Transverse colon (tissue), 4 donors: ENCODE measurements around the gene BMP8B. TPM values are rescaled to one million over a fixed set of nuclear protein-coding genes. Genes with fewer than 3 reads are reported as not detected.
"Not testable (repeated sequence)": the region's sequence is repeated elsewhere in the genome, so short reads cannot be mapped to it uniquely, and the experiment has no call there.

Source experiments
- DNase-seq: peaks from one replicate; pipeline ENCODE4 v3.0.0-alpha.2; 2019
- H3K27ac ChIP-seq, 4 donors: fragments of 200-600 bp; sonication (generic); 2 replicates each; pipeline ENCODE4 v1.5.1; 2016 to 2018; ENCODE audit warnings: inconsistent platforms in 4 of 4
- H3K27me3 ChIP-seq: fragments of 200-600 bp; sonication (generic); 2 replicates; pipeline ENCODE4 v1.5.1; 2017; ENCODE audit warnings: inconsistent platforms
- H3K36me3 ChIP-seq, 4 donors: fragments of 200-600 bp; sonication (generic); 2 replicates each; pipeline ENCODE4 v1.5.1; 2017 to 2019; ENCODE audit warnings: inconsistent platforms in 4 of 4
- H3K4me1 ChIP-seq, 4 donors: fragments of 200-600 bp; sonication (generic); 2 replicates each; pipeline ENCODE4 v1.5.1; 2017 to 2020; ENCODE audit warnings: inconsistent platforms in 4 of 4
- H3K4me3 ChIP-seq, 4 donors: fragments of 200-600 bp; sonication (generic); 1 replicate in 1 of 4; 2 replicates in 3 of 4; pipeline versions ENCODE4 v1.5.1 to v1.6.1; 2017 to 2019; ENCODE audit warnings: inconsistent platforms in 4 of 4
- H3K9me3 ChIP-seq, 2 donors: fragments of 200-600 bp; sonication (generic); 2 replicates each; pipeline ENCODE4 v1.5.1; 2017 to 2019; ENCODE audit warnings: inconsistent platforms in 2 of 2
- CTCF ChIP-seq, 5 experiments: fragments of 200-600 bp in 3 of 5; fragments of 450-650 bp in 2 of 5; sonication (generic) in 3 of 5; IDR thresholded peaks; 1 replicate in 2 of 5; 2 replicates in 3 of 5; pipeline ENCODE4 v1.5.1; 2016 to 2017; ENCODE audit warnings: antibody characterized with exemption in 5 of 5, inconsistent platforms in 3 of 5, mild to moderate bottlenecking in 2 of 5, moderate library complexity in 1 of 5
- EP300 ChIP-seq: sonication (generic); formaldehyde crosslinking; IDR thresholded peaks from one replicate; pipeline ENCODE4 v1.6.1; 2017; ENCODE audit warnings: antibody characterized with exemption, low read depth
- POLR2A ChIP-seq: fragments of 450-650 bp; IDR thresholded peaks from one replicate; pipeline ENCODE4 v1.6.1; 2016; ENCODE audit warnings: antibody characterized with exemption, mild to moderate bottlenecking, moderate library complexity
- POLR2AphosphoS5 ChIP-seq, 3 donors: sonication (generic); formaldehyde crosslinking; IDR thresholded peaks; one replicate each; pipeline ENCODE4 v1.6.1; 2016; ENCODE audit warnings: antibody characterized with exemption in 3 of 3
- WGBS, 2 donors: methylation state at CpG; one replicate each; pipeline ENCODE4 v1.1.5; 2018; ENCODE audit warnings: low coverage in 1 of 2; 5-methylcytosine and 5-hydroxymethylcytosine counted together
- in situ Hi-C, 4 donors: fragments of 200-750 bp; cut with MboI; loops; one replicate each; pipeline versions ENCODE4 v1.15.0 to v1.15.1; 2017; ENCODE audit warnings: low sequenced_read_pairs in 3 of 4, low pct_ligation_motif_present in 1 of 4, low pct_unique_long_range_greater_than_20kb in 1 of 4
- intact Hi-C: fragments of 100-400 bp; cut with DNase I; formaldehyde crosslinking; loops from one replicate; pipeline ENCODE4 v1.15.1; 2023; ENCODE audit warnings: low total_unique reads
- total RNA-seq, 4 donors: library from RNA; depleted of rRNA; stranded (reverse); fragments of >200 nt; gene quantifications; one replicate each; pipeline ENCODE4 v1.1.0, GENCODE V29; 2016

The BMP8B gene
- total RNA-seq, 4 donors from 2014 or later: 1.2 to 27.2 (median 17.4) TPM

DNA sequence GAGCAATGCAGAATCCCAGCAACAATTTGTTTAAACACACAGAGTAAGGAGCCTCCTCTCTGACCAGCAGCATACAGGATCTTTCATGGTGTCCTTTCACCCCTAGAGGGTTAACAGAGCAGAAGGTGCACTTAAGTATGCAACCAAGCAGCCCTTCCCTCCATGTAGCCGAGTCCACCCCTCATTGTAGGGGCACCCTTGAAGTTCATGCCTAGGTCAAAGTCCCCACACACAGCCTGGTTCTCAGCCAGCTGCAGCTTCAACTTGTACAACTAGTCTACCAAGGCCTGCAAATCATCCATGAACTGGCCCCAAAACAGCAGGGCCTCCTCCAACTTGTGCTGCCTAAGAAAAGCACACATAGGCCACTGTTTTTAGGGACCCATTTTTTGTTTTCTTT lies 7.0 kb upstream of the BMP8B start:
- no peak for TF ChIP-seq CTCF (IDR thresholded peaks at IDR 0.05)
- no peak for TF ChIP-seq POLR2AphosphoS5 (IDR thresholded peaks at IDR 0.05)
- no peak for DNase-seq
- intact Hi-C loops: loop anchor here (5.0 kb wide), 1 partner anchor 1187 kb away; no protein-coding TSS in a partner anchor
- Histone ChIP-seq H3K27me3 (no peaks in the 10 kb centered on the region), H3K9me3 (no peaks in the 10 kb centered on the region), H3K4me1 (peaks cover 0 to 23% (median 12%) of the 10 kb centered on the region in 4 donors), H3K4me3 (no peak overlapping the region), H3K27ac (no peak overlapping the region), H3K36me3 (no peaks in the 10 kb centered on the region)
- in situ Hi-C loops: no loop called here
- 9% methylated on average over 1 of the region's 1 CpG; no CpG with 5 or more reads in 1 of the 2 donors for WGBS, 2 donors

GRCh38 chr1:39791838-39792237 lies 3.2 kb upstream of the BMP8B start:
- H3K4me1 ChIP-seq: peaks cover 0 to 18% (median 8%) of the 10 kb centered on the region in 4 donors
- no peaks in the 10 kb centered on the region for H3K36me3 ChIP-seq
- H3K27me3 ChIP-seq: peaks cover 28% of the 10 kb centered on the region
- TF ChIP-seq CTCF (IDR thresholded peaks at IDR 0.05) (no peak), EP300 (no peak), POLR2A (no peak), POLR2AphosphoS5 (IDR thresholded peaks at IDR 0.05) (no peak)
- DNase-seq: no peak
- in situ Hi-C loops: no loop called here
- intact Hi-C loops: no loop called here
- H3K9me3 ChIP-seq: no peaks in the 10 kb centered on the region
- WGBS, 2 donors: 98 to 100% methylated on average over 1 to 2 of the region's 2 CpGs
- no peak overlapping the region for H3K4me3 ChIP-seq
- H3K27ac ChIP-seq: no peak overlapping the region

GRCh38 chr1:39789571-39790110 lies 976 bp upstream of the BMP8B start:
- Histone ChIP-seq H3K9me3 (no peaks in the 10 kb centered on the region), H3K27ac (peak overlapping the region; percentile 59 to 82 (median 74)), H3K36me3 (no peaks in the 10 kb centered on the region), H3K4me3 (peak overlapping the region in 3 of 4 donors; percentile 55 to 68 (median 58)), H3K27me3 (peaks cover 29% of the 10 kb centered on the region), H3K4me1 (peaks cover 0 to 14% (median 6%) of the 10 kb centered on the region in 4 donors)
- TF ChIP-seq EP300: no peak
- TF ChIP-seq POLR2AphosphoS5 (IDR thresholded peaks at IDR 0.05): no peak
- no peak for TF ChIP-seq CTCF (IDR thresholded peaks at IDR 0.05)
- no peak for TF ChIP-seq POLR2A
- intact Hi-C loops: no loop called here
- in situ Hi-C loops: loop anchor here in 1 of 4 donors (10.0 kb wide), 1 partner anchor 295 kb away; the partner anchor contains the start of gene BMP8A
- 50 to 83% methylated on average over 1 to 15 of the region's 15 CpGs for WGBS, 2 donors
- no peak for DNase-seq

GRCh38 chr1:39788426-39788757 lies 273 bp downstream of the BMP8B start:
- no peak for DNase-seq
- no peaks in the 10 kb centered on the region for H3K9me3 ChIP-seq
- H3K36me3 ChIP-seq: no peaks in the 10 kb centered on the region
- intact Hi-C loops (no loop called here), in situ Hi-C loops (loop anchor here in 1 of 4 donors (10.0 kb wide), 1 partner anchor 294 kb away; the partner anchor contains the start of gene BMP8A)
- peaks cover 0 to 14% (median 6%) of the 10 kb centered on the region in 4 donors for H3K4me1 ChIP-seq
- peak overlapping the region; percentile 40 to 68 (median 56) for H3K4me3 ChIP-seq
- TF ChIP-seq CTCF (IDR thresholded peaks at IDR 0.05): no peak
- 0% methylated on average over 27 of the region's 51 CpGs; no CpG with 5 or more reads in 1 of the 2 donors for WGBS, 2 donors
- peaks cover 29% of the 10 kb centered on the region for H3K27me3 ChIP-seq
- H3K27ac ChIP-seq: peak overlapping the region; percentile 59 to 82 (median 74)

- not testable (repeated sequence) for DNase-seq
- in situ Hi-C loops: loop anchor here in 1 of 4 donors (10.0 kb wide), 1 partner anchor 293 kb away; the partner anchor contains the start of gene BMP8A
Measured at GRCh38 chr1:39787964-39788363, 701 bp downstream of the BMP8B start.

More at GRCh38 chr1:39787964-39788363, 701 bp downstream of the BMP8B start:
- peaks cover 0 to 14% (median 6%) of the 10 kb centered on the region in 4 donors for H3K4me1 ChIP-seq
- H3K36me3 ChIP-seq, H3K27ac ChIP-seq, H3K9me3 ChIP-seq, intact Hi-C loops: not testable (repeated sequence)
- peak overlapping the region in 3 of 4 donors; percentile 55 to 68 (median 58) for H3K4me3 ChIP-seq
- 24% methylated on average over 3 of the region's 55 CpGs; no CpG with 5 or more reads in 1 of the 2 donors for WGBS, 2 donors
- H3K27me3 ChIP-seq: peaks cover 29% of the 10 kb centered on the region
